LHCN-M2 (cell line): ENCODE results near the gene SERPINB2. TPM values are rescaled to one million over a fixed set of nuclear protein-coding genes. Genes with fewer than 3 reads are reported as not detected.
"Not testable (repeated sequence)": the region's sequence is repeated elsewhere in the genome, so short reads cannot be mapped to it uniquely, and the experiment has no call there.

Experiments
- DNase-seq: peaks from one replicate; pipeline ENCODE4 v3.0.0-alpha.2; 2012; ENCODE audit warnings: low read depth
- total RNA-seq: library from RNA; depleted of rRNA; stranded (reverse); fragments of >200 nt; gene quantifications from 2 replicates; pipeline ENCODE4 v1.2.3, GENCODE V29; 2014

Gene SERPINB2
- total RNA-seq, 1 experiment from 2014 or later = 0.80 TPM

GRCh38 chr18:63888470-63889190 is 1.1 kb downstream of the SERPINB2 start:
- DNase-seq = no peak

- DNase-seq = no peak
These were observed 2.1 kb downstream of the SERPINB2 start for GRCh38 chr18:63889626-63890025.

DNA sequence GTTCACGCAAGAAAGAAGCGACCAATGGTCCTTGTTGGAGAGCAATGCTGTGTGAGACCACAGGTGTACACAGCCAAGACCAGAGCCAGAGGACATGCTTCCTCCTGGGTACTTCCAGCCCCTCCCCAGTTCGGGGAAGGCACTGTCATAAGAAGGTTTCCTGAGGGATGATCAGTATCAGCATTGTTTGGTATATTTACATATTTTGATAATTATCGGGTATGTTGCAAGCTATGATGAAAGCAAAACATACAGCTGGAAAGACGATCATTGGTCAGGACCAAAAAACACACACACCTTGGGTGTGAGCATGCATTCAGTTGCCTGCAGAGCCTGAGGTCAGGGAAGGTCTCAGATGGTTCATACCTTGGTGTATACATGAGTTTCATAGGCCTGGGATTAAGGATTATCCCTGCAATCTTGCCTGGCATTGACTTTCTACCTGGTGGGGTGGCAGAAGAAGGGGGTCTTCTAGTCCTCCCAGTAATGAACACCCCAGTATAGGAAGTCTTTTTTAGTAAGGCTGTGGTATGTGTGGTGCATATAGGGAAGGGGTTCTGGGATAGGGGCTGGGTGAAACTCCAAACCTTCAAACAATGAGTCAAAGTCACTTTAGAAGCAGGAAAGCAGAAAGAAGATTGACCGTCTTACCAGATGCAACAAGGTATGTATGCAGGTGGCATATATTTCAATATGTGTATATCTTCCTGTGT is 2.9 kb downstream of the SERPINB2 start:
- DNase-seq = no peak

- DNase-seq = peak; percentile 48
These were observed 3.4 kb downstream of the SERPINB2 start for GRCh38 chr18:63890950-63891304.

GRCh38 chr18:63892566-63892965 is 5.1 kb downstream of the SERPINB2 start:
- DNase-seq = no peak

- DNase-seq = no peak
These were observed 6.7 kb downstream of the SERPINB2 start for GRCh38 chr18:63894106-63894772.

DNA sequence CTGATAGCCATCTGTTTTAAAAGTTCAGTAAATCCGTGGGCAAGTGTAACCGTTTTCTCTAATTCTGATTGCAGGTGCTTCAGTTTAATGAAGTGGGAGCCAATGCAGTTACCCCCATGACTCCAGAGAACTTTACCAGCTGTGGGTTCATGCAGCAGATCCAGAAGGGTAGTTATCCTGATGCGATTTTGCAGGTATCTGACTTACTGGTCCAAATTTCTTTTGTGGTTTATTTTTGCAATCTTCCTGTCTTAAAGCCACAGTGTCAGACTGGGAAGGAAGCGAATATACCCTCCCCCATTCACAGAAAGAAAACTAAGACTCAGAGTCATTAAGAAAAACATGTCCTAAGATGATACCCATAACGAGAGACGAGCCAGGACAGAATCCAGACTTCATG is 7.7 kb downstream of the SERPINB2 start:
- DNase-seq = no peak

DNA sequence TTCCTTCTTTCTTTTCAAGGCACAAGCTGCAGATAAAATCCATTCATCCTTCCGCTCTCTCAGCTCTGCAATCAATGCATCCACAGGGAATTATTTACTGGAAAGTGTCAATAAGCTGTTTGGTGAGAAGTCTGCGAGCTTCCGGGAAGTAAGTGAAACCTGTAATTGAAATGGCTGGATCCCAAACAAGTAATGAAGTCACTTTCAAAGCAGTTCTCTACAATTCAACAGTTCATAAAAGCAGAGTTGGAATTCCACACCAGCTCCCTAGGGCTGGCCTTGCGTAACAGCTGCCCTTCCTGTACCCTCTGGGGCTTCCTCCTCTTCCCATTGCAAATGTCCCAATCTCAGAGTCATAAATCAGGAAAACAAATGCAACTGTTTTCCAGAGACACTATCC is 9.6 kb downstream of the SERPINB2 start:
- peak; percentile 43 for DNase-seq

- no peak for DNase-seq
These were observed 11.7 kb downstream of the SERPINB2 start for GRCh38 chr18:63899206-63899605.

GRCh38 chr18:63903851-63904570 is 16.5 kb downstream of the SERPINB2 start:
- no peak for DNase-seq

- DNase-seq = no peak
These were observed 17.2 kb downstream of the SERPINB2 start for GRCh38 chr18:63904694-63905093.

DNA sequence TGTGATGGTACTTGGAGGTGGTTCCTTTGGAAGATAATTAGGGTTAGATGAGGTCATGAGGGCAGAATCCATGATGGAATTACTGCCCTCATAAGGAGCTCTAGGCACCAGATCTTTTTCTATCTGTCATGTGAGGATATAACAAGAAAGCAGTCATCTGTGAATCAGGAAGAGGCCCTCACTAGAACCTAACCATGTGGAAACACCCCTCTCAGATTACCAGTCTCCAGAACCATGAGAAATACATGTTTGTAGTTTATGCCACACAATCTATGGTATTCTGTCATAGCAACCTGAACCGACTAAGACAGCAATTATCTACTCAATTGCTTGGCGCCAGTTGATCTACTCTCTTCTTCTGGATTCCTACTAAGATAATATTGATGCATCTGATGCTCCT is 17.9 kb downstream of the SERPINB2 start:
- no peak for DNase-seq

DNA sequence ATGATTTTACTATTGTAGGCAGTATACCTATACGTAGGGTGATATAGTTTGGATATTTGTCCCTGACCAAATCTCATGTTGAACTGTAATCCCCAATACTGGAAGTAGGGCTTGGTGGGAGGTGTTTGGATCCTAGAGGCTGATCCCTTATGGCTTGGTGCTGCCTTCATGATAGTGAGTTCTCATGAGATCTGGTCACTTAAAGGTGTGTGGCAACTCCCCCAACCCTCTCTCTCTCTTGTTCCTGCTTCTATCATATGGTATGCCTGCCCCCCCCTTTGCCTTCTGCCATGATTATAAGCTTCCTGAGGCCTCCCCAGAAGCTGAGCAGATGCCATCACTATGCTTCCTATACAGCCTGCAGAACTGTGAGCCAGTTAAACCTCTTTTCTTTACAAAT is 18.6 kb downstream of the SERPINB2 start:
- DNase-seq = no peak

DNA sequence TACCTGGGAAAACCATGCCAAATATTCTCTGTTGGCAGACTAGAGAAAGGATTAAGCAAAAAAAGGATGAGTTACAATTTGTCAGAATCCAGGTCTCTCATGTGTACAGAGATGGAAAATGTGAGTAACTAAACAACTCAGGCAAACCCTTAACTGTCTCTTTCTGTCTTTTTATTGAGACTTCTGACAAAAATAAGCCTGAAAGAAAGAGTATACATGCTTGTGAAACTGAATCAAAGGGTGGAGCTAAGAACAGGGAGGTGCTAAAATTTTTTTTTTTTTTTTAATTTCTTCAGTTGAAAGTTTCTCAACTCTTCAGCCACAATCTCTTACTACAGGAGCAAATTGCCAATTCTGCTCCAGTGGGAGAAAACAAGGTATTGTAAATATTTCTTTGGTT is 20.2 kb downstream of the SERPINB2 start, which contains the start of gene SERPINB10:
Gene SERPINB10, plus strand, starts transcription at position 295 of the 400 bp plus-strand sequence. CDS start 7,553 bp downstream, outside the sequence.
- no peak for DNase-seq

DNA sequence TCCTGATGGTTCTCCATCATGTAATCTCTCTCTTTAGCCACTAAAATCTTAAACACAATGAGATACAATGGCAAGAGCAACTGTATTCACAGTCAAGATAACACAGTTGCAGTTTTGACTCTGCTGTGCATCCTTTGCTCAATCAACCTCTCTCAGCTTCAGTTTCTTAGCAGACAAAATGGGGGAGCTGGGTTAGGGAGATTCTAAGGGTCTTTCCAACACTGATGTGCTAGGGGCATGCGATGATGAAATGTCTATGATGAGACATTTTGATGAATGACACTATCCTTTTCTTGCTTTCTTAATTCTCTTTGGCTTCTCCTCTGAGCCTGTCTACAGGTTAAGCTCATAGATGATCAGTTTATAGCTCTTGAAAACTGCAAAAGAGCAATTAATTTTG is 21.4 kb downstream of the SERPINB2 start:
- DNase-seq = no peak

- DNase-seq = no peak
These were observed 22.4 kb downstream of the SERPINB2 start for GRCh38 chr18:63909870-63910269.

DNA sequence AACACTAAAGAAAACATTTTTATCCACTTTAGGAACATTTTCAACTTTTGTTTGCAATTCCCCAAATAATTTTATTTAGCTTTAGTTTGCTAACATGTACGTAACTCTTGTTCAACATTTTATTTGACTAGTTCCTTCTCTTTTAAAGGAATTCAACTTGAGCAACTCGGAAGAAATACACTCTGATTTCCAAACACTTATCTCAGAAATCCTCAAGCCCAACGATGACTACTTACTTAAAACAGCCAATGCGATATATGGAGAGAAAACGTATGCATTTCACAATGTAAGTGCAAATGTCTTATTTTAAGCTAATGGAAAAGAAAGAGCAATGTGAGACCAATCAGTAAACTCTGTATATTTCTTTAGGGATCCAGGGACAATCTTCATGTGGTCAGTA is 30.3 kb downstream of the SERPINB2 start:
- DNase-seq = no peak

DNA sequence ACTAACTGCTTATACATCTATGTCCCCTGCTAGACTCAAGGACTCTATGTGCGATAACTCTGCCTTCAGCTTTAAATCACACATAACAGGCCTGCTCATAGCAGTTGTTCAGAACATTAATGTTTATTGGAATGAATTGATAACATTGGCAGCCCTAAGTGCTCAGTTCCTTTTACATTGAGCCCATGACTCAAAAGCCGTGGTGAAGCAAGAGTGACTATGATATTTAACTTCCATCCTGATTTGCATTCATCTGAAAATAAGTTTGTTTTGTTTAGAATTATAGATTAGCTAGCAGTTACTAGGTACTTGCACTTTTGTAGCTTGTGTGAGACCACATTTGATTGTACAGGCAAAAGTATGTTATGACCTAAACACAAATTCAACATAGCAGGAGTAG is 34.5 kb downstream of the SERPINB2 start:
- DNase-seq = no peak

DNA sequence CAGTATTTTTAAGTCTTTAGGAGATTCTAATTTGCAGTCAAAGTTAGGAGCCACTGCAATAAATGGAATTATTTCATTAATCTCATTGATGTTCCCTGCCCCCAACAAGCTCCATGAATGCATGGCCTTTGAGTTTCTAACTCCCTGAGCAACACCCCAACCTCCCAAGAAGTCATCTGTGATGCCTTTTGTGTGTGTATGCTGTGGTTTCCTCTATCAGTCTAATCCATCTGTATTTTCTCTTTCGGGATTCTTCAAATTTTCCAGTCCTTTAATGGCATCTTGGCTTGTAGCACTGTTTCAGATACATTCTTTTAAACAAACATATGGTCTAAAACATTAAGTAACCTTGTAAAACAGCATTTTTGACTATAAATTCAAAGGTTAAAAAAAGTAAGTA is 37.0 kb downstream of the SERPINB2 start:
- no peak for DNase-seq

DNA sequence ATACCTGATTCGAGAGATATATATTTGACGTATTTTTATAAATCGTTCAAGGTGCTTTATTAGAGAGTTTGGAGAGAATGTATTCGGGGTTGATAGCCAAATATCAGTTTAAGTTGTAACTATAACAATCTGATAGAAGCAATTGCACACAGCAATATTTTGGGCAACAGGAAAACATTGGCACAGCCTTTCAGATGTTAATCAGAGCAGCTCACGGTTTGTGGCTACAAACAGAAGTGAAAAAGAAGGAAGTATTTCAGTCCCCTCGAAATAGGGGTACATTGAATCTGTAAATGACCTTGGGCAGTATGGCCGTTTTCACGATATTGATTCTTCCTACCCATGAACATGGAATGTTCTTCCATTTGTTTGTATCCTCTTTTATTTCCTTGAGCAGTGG is 40.8 kb downstream of the SERPINB2 start:
- DNase-seq = no peak

- not testable (repeated sequence) for DNase-seq
These were observed 41.9 kb downstream of the SERPINB2 start for GRCh38 chr18:63929369-63929768.

- no peak for DNase-seq
These were observed 43.4 kb downstream of the SERPINB2 start for GRCh38 chr18:63930773-63931354.
